H1 (cell line): ENCODE data around the gene DRAXIN. TPM values are rescaled to one million over a fixed set of nuclear protein-coding genes. Genes with fewer than 3 reads are reported as not detected.

ENCODE experiments used
- BACH1 ChIP-seq: IDR thresholded peaks from 2 replicates; pipeline ENCODE4 v1.6.1; 2012; ENCODE audit warnings: low read length, improper control_type of control experiment
- CBX8 ChIP-seq: fragments of 300-800, 300-1000 bp; sonication (generic); IDR thresholded peaks from 2 replicates; pipeline ENCODE4 v1.7.1; 2016; ENCODE audit warnings: low read depth, low read length, borderline replicate concordance
- CHD1 ChIP-seq: IDR thresholded peaks from 2 replicates; pipeline ENCODE4 v1.6.1; 2012; ENCODE audit warnings: low read depth, low read length, improper control_type of control experiment
- CTBP2 ChIP-seq: IDR thresholded peaks from 2 replicates; pipeline ENCODE4 v1.7.0; 2011; ENCODE audit warnings: borderline replicate concordance, mild to moderate bottlenecking, moderate library complexity, mixed read lengths, low read length; ENCODE audit not compliant: insufficient read depth, insufficient read length
- EZH2 ChIP-seq: fragments of 200-600 bp; sonication (generic); IDR thresholded peaks from 2 replicates; pipeline ENCODE4 v1.7.1; 2012; ENCODE audit warnings: low read depth, mild to moderate bottlenecking, moderate library complexity, low read length, inconsistent platforms; ENCODE audit not compliant: severe bottlenecking
- JUN ChIP-seq: IDR thresholded peaks from 2 replicates; pipeline ENCODE4 v1.6.1; 2011; ENCODE audit warnings: low read depth, mild to moderate bottlenecking, improper control_type of control experiment, low read length
- NRF1 ChIP-seq: IDR thresholded peaks from 2 replicates; pipeline ENCODE4 v1.6.1; 2011; ENCODE audit warnings: mild to moderate bottlenecking, low read depth, low read length, improper control_type of control experiment
- POLR2AphosphoS5 ChIP-seq: IDR thresholded peaks from 2 replicates; pipeline ENCODE4 v1.6.1; 2011; ENCODE audit warnings: low read depth, low read length
- POU5F1 ChIP-seq: IDR thresholded peaks from 2 replicates; pipeline ENCODE4 v1.6.1; 2011; ENCODE audit warnings: low read depth, mild to moderate bottlenecking, low read length, moderate library complexity
- RBBP5 ChIP-seq: IDR thresholded peaks from 2 replicates; pipeline ENCODE4 v1.7.1; 2012; ENCODE audit warnings: low read depth, mild to moderate bottlenecking, inconsistent platforms, low read length, moderate library complexity, borderline replicate concordance
- SAP30 ChIP-seq: fragments of 300-600 bp; sonication (generic); IDR thresholded peaks from 2 replicates; pipeline ENCODE4 v1.7.1; 2012; ENCODE audit warnings: low read length, moderate library complexity, mild to moderate bottlenecking, inconsistent platforms; ENCODE audit not compliant: insufficient read depth, insufficient replicate concordance
- SIN3A ChIP-seq, 2 experiments: IDR thresholded peaks in 1 of 2; conservative IDR thresholded peaks in 1 of 2; 2 replicates each; pipeline ENCODE4 v1.6.1; 2011 to 2012; ENCODE audit warnings: low read length in 2 of 2, improper control_type of control experiment in 1 of 2, low read depth in 1 of 2, mild to moderate bottlenecking in 1 of 2
- SIRT6 ChIP-seq: IDR thresholded peaks from one replicate; pipeline ENCODE4 v1.7.1; 2012; ENCODE audit warnings: low read length, inconsistent platforms
- SUZ12 ChIP-seq: fragments of 200-600 bp; sonication (generic); IDR thresholded peaks from 2 replicates; pipeline ENCODE4 v1.6.1; 2012; ENCODE audit warnings: mild to moderate bottlenecking, inconsistent platforms, low read length, moderate library complexity, mixed read lengths
- TAF1 ChIP-seq: IDR thresholded peaks from 2 replicates; pipeline ENCODE4 v1.6.1; 2011; ENCODE audit warnings: mild to moderate bottlenecking, low read depth, low read length
- TEAD4 ChIP-seq: IDR thresholded peaks from 2 replicates; pipeline ENCODE4 v1.6.1; 2012; ENCODE audit warnings: low read depth, low read length, inconsistent platforms, mixed read lengths
- YY1 ChIP-seq: IDR thresholded peaks from 2 replicates; pipeline ENCODE4 v1.6.1; 2011; ENCODE audit warnings: low read depth, mild to moderate bottlenecking, low read length
- ZNF274 ChIP-seq: IDR thresholded peaks from 2 replicates; pipeline ENCODE4 v1.7.0; 2012; ENCODE audit warnings: low read length, borderline replicate concordance; ENCODE audit errors: extremely low read depth
- polyA plus RNA-seq, 7 experiments: library from polyadenylated mRNA; depleted of rRNA in 3 of 7; stranded (reverse) in 5 of 7; unstranded in 2 of 7; fragments of >200 nt in 5 of 7; fragments of 200-250 nt in 2 of 7; gene quantifications; 1 replicate in 5 of 7; 2 replicates in 1 of 7; 4 replicates in 1 of 7; pipeline versions ENCODE4 v1.2.1 to v1.2.3, GENCODE V29; 2011 to 2013; ENCODE audit warnings: missing spikeins in 2 of 7, mixed read lengths in 2 of 7
- total RNA-seq: library from RNA; stranded (reverse); fragmentation: NEBNext Ultra II Directional; extraction: Animal tissue kit (Norgen Biotek cat#: 25700); gene quantifications from 2 replicates; pipeline ENCODE4 v1.2.1, GENCODE V29; 2021
- TF ChIP-seq, protein P1 (sequence below): IDR thresholded peaks from 2 replicates; pipeline ENCODE4 v1.6.1; 2012; ENCODE audit warnings: low read length, inconsistent platforms
- TF ChIP-seq, protein P2 (sequence below), 3 experiments: IDR thresholded peaks; 1 replicate in 2 of 3; 2 replicates in 1 of 3; pipeline versions ENCODE4 v1.5.1 to v1.6.1; 2011; ENCODE audit warnings: low read length in 3 of 3, mild to moderate bottlenecking in 3 of 3, inconsistent platforms in 2 of 3, low read depth in 1 of 3, moderate library complexity in 1 of 3; ENCODE audit not compliant: insufficient read depth in 1 of 3; ENCODE audit errors: control extremely low read depth in 1 of 3

DRAXIN gene
- total and polyA plus RNA-seq, 2 of the 8 experiments (the other 6 are each of a cell fraction or from before 2014, with no cell fraction given): 4.6 to 17.6 TPM

DNA sequence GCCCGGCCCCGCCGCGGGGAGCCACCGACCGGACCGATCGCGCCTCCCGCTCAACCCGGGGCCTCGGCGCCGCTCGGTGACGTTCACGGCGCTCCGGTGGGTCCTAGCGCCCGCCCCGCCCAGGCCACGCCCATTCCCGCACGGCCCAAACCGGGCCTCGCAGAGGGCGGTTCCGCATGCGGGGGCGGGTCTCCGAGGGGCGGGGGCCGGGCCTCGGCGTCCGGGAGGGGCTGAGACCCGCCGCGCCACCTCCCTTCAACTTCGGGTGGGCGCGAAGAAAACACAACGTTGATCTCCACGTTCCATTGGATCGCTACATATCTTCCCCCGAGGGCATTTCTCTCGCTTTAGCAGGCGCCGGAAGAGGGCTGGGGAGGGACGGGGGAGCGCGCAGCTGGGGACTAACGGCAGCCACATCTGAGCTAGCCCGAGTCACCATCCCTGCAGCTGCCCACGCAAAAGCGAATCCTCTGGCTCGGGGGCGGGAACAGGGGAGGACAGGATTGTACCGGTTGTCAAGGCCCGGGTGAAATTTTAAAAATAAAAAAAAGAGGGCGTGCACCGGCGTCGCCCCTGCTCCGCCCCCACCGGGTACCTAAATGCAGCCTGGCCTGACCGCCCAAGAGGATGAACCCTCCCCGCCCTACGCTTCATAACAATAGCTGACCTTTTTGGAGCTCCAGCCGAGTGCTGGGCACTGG is 10.3 kb upstream of the DRAXIN start, which contains the start of gene MAD2L2 (continued):
- TF ChIP-seq, protein P1, sequence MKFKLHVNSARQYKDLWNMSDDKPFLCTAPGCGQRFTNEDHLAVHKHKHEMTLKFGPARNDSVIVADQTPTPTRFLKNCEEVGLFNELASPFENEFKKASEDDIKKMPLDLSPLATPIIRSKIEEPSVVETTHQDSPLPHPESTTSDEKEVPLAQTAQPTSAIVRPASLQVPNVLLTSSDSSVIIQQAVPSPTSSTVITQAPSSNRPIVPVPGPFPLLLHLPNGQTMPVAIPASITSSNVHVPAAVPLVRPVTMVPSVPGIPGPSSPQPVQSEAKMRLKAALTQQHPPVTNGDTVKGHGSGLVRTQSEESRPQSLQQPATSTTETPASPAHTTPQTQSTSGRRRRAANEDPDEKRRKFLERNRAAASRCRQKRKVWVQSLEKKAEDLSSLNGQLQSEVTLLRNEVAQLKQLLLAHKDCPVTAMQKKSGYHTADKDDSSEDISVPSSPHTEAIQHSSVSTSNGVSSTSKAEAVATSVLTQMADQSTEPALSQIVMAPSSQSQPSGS: no peak
- TF ChIP-seq SAP30 (peak; percentile 40), YY1 (no peak), SIN3A (conservative IDR thresholded peaks at IDR 0.05 in 1 of 2, IDR thresholded peaks at IDR 0.05 in 1 of 2; ENCODE audit: low read depth in 1 of 2, low read length in 2 of 2) (no peak), SIRT6 (no peak), BACH1 (0 out of 2 replicates have a peak, but pooled peaks have one; percentile 21), JUN (no peak), EZH2 (no peak), RBBP5 (no peak), CBX8 (no peak), CTBP2 (no peak), TAF1 (peak; percentile 47), POU5F1 (no peak), CHD1 (no peak), SUZ12 (no peak), NRF1 (no peak), ZNF274 (no peak), TEAD4 (no peak), POLR2AphosphoS5 (no peak)
- TF ChIP-seq, protein P2, sequence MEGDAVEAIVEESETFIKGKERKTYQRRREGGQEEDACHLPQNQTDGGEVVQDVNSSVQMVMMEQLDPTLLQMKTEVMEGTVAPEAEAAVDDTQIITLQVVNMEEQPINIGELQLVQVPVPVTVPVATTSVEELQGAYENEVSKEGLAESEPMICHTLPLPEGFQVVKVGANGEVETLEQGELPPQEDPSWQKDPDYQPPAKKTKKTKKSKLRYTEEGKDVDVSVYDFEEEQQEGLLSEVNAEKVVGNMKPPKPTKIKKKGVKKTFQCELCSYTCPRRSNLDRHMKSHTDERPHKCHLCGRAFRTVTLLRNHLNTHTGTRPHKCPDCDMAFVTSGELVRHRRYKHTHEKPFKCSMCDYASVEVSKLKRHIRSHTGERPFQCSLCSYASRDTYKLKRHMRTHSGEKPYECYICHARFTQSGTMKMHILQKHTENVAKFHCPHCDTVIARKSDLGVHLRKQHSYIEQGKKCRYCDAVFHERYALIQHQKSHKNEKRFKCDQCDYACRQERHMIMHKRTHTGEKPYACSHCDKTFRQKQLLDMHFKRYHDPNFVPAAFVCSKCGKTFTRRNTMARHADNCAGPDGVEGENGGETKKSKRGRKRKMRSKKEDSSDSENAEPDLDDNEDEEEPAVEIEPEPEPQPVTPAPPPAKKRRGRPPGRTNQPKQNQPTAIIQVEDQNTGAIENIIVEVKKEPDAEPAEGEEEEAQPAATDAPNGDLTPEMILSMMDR (IDR thresholded peaks at IDR 0.05; ENCODE audit: control extremely low read depth in 1 of 3, insufficient read depth in 1 of 3, low read depth in 1 of 3, low read length in 3 of 3): no peak
